8988T (cell line): ENCODE results near the gene BLACAT1.

Experiments used
- DNase-seq: peaks from one replicate; pipeline ENCODE4 v3.0.0; 2011

Gene BLACAT1

DNA sequence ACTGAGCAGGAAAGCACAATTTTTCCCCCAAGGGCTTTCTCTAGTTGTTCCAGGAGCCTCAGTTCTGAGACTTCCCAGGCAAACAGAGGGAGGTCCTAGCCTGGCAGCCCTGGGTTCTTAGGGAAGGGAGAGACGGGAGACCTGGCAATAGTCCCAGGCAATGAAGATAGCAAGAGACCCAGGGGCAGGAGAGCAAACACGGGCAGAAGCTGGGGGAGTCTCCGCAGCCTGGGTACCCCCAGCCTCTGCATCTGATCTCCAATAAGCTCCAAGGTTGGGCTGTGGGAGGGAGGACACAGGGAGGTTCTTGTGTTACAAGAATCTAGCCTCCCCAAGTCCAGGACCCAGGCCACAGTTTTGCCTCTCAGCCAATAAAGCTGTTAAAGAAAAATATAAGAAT is 2.4 kb downstream of the BLACAT1 start:
- DNase-seq = no peak

DNA sequence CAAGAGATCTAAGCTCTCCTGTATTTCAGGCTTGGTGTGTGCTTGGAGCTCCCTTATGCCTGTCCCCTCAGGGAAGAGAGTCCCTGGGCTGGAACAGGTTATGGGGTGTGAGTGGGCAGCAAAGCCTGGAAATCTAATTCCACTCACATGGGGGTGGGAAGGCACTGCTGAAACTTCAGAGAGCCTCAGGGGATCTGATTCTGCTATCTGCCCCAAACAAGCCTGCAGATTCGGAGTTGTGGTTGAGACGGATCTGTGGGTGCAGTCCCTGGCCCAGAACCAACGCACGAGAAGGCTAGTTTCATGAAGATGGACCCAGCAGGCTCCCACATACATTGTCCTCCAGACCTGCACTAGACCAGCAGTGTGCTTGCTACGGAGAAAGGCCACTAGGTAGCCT is 2.9 kb downstream of the BLACAT1 start:
- no peak for DNase-seq

DNA sequence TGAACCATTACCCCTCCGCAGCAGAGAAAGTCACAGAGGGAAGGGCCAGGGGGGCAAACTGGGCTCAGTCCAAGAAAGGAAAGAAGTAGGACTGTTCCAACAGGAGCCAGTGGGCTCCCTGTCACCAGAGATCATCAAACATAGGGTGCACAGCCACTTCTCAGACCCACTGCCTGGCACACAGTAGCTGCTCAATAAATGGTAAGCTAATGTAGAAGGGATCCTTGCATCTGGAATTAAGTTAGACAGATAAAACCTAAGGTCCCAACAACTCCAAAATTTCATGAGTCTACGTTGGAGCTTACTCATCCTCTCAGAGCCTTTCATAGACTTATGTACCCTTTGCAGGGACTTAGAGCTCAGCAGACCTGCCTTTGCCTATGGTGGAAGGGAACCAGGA is 3.5 kb downstream of the BLACAT1 start:
- DNase-seq = no peak

DNA sequence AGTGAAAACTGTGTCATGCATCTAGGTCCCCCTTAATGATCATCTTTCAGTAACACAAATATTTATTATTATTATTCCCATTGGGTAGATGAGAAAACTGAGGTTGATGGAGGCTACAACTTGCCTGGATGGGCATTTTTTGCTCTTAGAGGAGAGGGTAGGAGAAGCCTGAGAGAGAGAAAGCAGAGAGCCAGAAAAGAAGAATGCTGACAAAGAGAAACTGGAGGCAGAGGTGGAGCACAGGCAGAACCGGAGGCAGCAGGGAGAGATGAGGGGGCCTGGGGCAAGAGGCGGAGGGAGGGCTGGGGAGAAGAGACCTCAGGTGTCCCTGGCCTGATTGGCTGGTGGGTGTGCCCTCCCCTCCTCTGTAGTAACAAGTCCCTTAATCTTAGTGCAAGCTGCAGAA is 4.1 kb downstream of the BLACAT1 start:
- no peak for DNase-seq

DNA sequence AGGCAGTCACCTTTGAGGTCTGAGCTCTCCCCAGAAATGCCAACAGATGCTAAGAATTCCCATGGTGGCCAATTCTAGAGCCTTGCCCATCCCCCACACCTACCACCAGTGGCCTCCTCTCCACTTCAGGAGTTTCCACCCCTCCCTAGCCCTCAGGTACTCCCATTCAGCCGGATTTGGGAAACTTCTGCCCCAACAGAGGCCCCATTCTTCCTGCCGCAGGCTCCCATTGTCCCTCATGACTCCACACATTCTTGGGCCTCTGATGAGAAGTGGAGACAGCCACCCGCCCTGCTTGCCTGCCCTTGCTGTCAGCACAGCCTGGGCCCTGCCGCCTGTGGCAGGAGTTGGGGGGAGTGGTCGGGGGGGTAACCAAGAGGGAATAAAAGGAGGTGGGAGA is 4.6 kb downstream of the BLACAT1 start:
- no peak for DNase-seq

DNA sequence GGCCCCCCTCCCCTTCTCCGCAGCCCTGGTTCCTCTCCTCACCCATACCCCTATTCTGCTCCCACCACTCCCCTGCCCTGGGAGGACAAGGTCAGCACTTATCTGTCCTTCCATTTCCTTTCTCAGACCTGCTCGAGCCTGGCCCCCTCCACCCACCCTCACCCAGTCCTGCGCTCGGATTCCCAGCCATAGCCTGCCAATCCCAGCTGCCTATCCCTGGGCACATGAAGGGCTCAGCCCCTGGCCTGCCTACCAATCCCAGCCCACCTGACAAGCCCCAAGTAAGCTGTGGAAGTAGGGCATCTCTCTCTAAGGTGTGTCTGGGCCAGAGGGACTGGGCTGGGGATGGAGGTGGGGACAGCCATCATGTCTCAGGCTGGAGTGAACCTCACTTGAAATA is 5.4 kb downstream of the BLACAT1 start:
- DNase-seq = no peak

DNA sequence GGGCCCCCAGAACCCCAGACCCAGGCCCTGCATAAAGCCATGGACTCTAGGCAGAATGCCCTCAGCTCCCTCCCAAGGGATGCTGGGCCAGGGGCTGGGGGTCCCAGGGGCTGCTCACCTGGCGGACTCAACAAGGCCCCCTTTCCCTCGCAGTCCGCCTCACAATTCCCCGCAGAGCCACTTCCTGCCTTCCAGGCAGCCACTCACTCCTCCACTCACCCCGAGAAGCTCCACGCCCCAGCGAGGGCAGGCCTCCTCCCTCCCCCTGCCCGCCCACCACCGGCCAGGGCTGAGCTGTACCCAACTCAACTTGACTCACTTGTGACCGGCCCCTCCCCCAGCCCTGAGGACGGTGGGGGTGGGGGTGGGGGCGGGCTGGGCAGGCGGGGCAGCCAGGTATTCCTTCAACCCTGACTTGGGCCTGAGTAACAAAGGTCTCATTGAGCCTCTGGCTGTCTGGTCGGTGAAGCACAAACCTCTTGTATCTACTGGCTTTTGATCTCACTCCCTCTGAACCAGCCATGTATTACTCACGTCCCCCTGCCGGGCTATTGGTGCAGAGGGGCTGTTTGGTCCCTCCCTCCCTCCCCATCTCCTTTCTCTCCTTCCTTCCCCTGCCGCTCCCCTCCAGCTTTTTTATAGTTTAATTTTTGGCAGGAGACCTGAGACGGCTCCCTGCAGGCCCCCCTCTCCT is 5.9 kb downstream of the BLACAT1 start:
- no peak for DNase-seq

DNA sequence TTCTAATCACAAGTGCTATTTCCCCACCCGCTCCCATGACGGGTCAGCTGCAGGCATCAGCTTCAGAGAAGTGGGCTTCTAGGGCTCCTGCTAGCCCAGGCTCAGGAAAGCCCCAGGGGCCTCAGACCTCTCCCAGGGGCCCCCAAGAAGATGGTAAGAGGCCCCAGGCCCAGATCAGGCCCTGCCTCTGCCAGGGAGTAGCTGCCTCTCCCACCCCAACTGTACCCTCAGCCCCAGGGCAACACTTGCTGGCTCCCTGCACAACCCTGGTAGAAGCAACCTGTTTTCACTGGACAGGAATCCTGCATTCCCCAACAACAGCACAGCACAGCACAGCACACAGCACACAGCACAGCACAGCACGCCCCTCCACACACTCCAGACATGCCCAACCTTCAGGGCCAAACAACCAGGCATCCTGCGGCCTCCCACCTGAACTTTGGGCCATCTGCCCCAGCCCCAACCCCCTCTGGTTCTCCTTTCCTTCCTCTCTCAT is 6.5 kb downstream of the BLACAT1 start:
- no peak for DNase-seq

DNA sequence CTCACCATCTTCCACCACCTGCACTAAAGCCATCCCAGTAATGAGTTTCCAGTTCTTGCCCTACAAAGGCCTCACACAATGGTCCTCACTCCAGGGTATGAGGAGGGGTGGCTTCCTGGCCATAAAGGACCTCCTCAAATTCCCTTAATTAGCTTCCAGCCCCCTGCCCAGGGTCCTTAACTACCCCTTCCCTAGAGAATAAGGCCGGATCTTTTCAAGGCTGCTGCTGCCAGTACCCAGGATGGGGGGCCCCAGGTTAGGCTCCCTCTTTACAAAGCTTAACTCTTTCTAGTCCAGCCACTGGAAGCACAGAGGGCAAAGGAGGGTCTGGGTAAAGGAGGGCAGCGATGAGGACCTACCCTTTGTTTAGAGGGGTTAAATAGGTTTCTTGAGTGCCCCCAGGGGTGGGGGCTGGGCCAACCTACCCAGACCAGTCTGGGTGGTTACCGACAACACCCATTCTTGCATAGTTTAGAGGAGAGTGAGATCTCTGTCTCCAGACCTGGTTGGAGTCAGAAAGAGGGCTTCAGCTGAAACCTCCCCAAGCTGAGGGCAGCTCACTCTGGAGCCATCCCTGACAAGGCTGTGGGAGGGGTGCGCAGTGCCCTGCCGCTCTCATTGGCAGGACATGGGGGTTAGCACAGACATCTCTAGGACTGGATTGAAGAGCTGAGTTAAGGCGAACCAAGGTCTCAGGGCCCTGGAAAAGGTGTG is 7.1 kb downstream of the BLACAT1 start:
- no peak for DNase-seq

DNA sequence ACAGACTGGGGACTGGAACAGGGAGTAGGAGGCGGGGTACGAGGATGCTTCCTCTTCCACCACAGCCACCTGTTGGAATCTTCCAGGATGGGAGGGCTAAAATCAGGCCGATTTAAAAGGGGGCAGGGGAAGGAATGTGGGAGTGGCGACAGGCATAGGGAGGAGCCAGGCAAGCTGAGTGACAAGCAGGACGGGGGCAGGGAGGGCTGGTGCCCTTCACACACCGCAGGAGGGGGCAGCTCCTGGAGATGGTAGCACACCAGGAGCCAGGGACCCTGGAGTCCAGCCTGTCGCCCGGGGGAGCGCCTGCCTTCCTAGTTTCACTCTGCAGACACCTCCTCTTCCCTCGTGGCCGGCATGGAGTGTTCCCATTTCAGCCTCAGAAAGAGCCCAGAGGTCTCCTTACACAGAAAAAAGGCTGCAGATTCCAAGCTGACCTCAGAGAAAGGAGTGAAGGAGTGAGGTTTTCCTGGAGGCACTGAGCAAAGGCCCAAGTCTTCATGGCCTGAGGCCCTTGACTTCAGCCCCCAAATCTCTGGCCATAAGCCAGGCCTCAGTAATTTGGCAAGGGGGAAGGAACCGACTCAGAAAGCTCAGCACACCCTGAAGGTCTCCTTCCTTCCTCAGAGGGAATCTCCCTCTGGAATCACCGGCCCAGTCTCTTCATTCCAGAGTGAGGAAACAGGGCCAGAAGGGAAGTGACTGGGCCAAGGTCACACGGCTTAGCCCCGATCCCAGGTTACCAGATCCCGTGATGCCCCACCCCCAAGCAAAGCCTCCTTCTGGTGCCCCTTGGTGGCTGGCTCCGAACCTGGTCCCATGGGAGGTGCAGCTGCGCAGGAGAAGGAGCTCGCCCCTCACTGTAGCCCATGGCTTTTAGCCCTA is 8.1 kb downstream of the BLACAT1 start:
- no peak for DNase-seq

DNA sequence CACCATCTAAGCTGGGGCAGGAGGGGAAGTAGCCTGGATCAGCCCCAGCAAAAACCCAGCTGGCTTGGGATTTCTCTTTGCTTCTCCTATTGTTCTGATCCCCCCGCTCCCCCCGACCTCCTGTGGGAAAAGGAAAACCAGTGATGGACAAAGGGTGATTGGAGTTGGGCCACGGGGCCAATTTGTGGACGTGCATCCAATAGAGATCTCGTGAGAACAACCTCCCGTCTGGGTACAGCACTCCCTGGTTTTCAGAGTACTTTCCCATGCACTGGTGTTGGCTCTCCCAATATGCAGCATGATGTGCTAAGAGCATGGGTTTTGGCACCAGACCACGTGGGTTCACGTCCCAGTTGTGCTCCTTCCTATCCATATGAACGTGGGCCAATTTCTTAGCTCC is 9.0 kb downstream of the BLACAT1 start:
- DNase-seq = no peak

DNA sequence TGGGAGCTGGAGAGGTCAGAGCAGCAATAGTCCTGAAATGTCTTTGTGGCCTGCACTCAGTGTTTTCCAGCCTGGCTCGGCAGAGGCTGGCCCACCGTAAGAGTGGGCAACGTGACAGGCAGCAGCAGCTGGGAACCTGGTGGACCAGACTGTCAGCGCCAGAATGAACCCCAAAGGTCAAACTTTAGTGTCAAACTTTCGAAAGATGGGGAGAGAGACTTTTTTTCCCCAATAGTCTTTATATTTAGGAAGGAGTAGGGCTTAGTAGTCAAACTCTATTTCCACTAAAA is 10.3 kb downstream of the BLACAT1 start:
- DNase-seq = no peak

DNA sequence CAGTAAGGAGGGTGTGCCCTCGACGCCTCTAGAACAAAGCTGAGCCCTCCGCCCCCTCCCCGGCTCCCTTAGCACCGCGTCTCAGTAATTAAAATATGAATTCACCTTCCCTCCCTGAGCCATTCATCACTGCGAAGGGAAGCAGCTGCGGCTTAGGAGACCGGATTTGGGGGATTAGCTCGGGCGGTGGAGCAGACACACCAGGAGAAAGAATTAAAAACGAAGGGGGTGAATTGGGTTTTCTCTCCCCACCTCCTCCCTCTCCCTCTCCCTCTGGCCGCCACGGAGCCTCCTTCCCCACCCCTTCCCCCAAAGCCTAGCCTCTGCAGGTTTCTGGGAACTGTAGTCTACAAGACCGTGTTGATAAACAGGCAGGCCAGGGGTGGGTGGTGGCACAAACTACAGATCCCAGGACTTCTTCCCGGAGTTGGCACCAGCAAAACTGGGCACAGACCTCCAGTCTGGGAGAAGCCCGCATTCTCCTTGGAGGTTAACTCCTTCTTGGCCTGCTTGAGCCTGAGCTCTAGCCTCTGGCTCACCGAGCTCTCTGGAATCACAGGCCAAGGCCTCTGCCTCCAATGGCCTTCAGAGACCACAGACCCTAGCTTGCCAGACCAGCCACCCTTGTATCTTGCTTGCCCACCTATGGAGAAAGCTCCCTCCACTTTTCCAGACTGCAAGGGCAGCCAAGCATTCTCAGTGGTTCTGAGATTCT is 10.8 kb downstream of the BLACAT1 start:
- no peak for DNase-seq

DNA sequence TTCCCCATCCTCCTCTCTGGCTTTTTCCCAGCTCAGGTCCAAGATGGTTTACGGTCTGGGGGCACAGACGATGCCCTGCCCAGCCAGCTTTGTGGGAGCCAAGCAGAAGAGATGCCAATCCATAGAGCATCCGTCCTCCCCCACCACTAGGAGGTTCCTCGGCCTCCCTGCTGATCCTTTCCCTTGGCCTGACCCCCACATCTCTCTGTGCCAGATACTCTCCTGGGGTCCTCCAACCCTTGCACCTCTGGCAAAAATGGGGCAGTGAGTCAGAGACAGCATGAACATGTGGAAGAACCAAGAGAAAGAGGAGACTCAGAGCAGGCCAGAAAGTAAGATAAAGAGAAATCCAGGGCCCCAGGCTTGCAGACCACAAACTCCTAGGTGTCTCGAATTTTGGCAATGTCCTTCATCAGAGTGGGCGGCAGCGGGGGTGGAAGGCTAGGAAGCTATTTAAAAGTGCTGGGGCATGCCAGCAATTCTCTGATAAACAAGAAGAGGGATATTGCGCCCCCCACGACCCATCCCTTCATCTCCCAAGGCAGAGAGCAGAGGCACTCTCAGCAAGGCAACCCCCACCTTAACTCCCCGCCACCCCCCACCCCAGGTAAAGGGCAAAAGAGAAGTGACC is 11.4 kb downstream of the BLACAT1 start:
- DNase-seq = no peak

DNA sequence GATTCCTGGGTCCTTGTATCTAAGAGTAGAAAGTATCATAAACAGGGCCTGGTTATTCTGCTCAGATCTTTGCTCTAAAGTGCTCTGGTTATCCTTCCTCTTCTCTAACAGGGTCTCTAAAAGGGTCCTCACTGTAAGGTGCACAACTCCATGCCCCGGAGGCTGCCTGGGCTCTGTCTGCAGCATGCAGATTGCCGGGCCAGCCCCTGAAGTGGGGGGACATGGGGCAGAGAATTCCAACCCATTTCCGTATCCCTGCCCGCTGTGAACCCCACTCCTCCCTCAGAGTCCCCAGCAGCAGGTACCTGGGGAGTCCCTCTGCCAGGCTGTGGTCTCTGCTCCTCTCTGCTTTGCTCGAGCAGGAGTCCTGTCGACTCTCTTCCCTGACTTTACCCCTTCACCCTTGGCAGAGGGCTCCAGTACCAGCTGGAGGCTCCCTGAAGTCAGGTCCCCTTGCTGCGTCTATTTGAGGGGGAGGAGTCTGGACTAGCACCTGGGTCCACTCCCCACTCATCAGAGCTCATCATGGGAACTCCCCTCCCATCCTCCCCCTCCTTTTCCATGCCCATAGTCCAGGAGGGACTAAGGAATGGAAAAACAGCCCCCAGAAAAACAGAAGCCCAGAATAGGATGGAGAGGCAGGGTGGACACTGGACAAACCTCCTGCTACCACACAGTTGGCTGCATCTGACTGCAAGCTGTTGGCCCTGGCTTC is 12.1 kb downstream of the BLACAT1 start:
- no peak for DNase-seq

DNA sequence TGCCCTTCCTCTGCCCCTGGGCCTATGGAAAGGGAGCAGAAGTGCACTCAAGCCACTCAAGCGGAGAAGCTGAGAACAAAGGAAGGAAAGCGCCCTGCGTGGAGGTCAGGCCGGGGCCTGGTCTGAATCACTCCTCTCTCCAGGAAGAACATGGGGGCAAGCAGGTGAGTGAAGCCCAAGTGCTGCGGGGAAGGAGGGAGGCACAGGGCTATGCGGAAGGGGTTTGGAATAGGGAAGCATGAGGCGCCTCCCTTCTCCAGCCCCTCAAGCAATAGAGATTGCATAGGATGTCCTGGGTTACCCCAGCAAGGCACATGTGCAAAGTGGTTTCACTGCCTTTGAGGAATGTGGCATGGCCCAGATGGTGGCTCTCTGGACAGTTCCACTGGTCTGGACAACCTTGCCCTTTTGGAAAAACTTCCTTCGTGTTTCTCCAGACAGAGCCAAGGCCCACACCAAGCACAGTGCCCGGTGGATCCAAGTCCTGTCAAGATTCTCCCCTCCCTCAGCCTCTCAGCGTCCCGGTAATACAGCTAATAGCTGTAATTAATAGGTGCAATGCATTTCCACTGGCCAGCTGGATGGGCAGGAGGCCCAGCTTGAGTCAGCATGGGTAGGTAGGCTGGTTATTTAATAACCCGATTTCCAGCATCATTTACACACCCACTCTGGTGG is 13.7 kb downstream of the BLACAT1 start:
- DNase-seq = no peak

DNA sequence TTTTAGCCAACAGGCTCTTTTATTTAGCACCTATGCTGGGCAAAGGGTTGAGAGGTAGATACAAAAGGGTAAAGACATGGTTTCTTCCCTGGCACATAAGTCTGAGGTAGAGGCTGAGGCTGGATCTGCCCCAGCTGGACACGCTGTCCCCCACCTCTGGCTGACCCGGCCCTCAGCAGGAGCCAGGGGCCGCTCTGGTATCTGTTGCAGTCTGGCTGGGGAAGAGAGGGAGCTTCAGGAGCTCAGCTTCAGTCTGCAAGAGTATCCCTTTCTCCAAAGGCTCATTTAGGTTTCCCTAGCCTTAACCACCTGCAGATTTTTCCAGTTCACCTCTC is 14.2 kb downstream of the BLACAT1 start:
- no peak for DNase-seq

DNA sequence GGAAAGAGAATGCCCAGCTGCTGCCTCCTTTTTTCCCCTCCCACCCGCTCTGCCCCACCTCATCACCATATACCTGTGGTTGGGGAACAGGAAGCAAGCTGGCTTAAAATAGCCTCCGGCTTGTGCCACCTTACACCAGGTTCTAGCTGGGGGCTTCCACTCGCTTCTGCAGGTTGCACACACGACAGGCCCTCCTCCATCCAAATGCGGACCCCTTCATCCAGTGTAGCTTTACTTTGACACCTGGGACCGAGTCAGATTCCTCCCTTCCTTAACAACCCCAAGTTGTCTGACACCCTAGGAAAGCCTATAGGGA is 14.6 kb downstream of the BLACAT1 start:
- DNase-seq = no peak

DNA sequence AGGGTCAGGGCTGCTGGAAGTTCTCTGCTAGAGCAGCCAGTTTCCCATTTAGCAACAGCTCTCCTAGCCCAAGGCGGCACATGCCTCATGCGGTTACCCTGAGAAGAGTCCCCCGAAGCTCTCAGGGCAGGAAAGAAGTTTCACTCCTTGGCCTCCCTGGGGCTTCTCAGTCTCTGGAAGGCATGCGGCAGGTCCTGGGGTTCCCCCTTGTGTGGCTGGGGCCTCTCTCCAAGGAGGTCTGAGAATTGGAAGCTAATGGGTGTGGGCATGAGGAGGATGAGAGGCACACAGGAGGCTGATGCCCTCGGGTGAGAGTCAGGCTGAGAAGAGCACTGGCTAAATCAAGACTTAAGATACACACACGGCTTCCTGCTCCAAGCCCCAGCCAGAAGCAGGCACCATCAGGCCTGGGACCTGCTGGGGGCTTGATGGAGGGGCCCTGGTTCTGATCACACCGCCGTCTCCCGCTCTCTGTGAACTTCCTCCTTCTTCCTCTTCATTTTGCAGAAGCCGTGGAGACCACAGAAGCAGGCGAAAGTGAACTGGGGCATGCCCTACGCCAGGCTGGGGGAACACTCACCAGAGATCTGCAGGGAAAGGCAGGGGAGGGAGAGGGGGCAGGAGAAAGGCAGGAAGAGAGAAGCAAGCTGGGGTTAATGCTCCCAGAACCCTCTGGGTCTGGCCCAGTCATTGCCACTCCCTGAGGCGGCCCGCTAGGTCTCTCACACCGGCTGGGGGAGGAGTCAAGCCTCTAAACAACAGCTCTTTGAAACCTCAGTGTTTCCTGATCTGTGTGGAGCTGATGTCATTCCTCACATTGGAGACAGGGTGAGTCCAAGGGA is 15.1 kb downstream of the BLACAT1 start:
- DNase-seq = no peak

DNA sequence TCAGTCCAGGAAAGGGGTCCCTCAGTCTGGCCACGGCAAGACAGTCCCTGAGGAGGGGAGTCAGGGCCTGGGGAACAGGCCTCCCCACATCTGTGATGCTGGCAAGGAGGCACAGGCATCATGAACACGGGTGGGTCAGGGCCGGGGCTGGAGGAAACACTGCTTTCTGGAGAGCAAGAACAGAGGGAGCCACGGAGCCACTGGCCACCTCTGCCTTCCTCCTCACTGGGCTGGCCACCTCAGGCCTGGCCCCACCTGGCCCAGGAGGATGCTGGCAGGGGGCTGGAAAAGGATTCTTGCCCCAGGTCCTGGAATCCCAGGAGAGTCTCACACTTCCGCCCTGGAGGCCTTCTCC is 15.7 kb downstream of the BLACAT1 start:
- DNase-seq = no peak
